Naive thymus-derived CD8-positive, alpha-beta T cell (primary cell): ENCODE data around the gene TRPM2. TPM values are rescaled to one million over a fixed set of nuclear protein-coding genes. Genes with fewer than 3 reads are reported as not detected.

Source experiments
- ATAC-seq, 2 donors: fragments of 150-1000 bp; cut with Tn5 transposase in 1 of 2; sonication (Bioruptor Pico), chemical (Tn5 transposase) in 1 of 2; 1 replicate in 1 of 2; 2 replicates in 1 of 2; pipeline ENCODE4 v1.10.0; 2021; ENCODE audit warnings: mild to moderate bottlenecking in 2 of 2, moderate library complexity in 2 of 2
- POLR2A ChIA-PET: fragments of 350-600 bp; sonication (Branson Sonifier 250); formaldehyde crosslinking; loops from one replicate; lab custom pipeline; 2021; ENCODE audit warnings: antibody characterized with exemption; lab: Charles Lee
- DNase-seq, 10 donors: peaks; one replicate each; pipeline versions ENCODE4 v3.0.0 to v3.0.0-alpha.2; 2020 to 2022
- H3K27ac Mint-ChIP-seq, 10 donors: one replicate each; pipeline ENCODE4 v1.8.0; 2020 to 2022; ENCODE audit warnings: mild to moderate bottlenecking in 10 of 10, mixed read lengths in 10 of 10, moderate library complexity in 4 of 10, inconsistent platforms in 1 of 10
- H3K27me3 Mint-ChIP-seq, 5 donors: one replicate each; pipeline ENCODE4 v1.8.0; 2021 to 2022; ENCODE audit warnings: mixed read lengths in 5 of 5
- H3K36me3 Mint-ChIP-seq, 3 donors: one replicate each; pipeline ENCODE4 v1.8.0; 2020 to 2022; ENCODE audit warnings: mixed read lengths in 3 of 3, mild to moderate bottlenecking in 2 of 3, inconsistent platforms in 1 of 3
- H3K4me1 Mint-ChIP-seq, 4 donors: one replicate each; pipeline ENCODE4 v1.8.0; 2021 to 2022; ENCODE audit warnings: mixed read lengths in 4 of 4
- H3K4me3 Mint-ChIP-seq, 10 donors: one replicate each; pipeline ENCODE4 v1.8.0; 2020 to 2022; ENCODE audit warnings: mild to moderate bottlenecking in 10 of 10, mixed read lengths in 10 of 10, moderate library complexity in 6 of 10, inconsistent platforms in 1 of 10
- H3K9me3 Mint-ChIP-seq, 9 donors: one replicate each; pipeline ENCODE4 v1.8.0; 2020 to 2022; ENCODE audit warnings: mixed read lengths in 9 of 9, mild to moderate bottlenecking in 3 of 9, inconsistent platforms in 1 of 9, moderate library complexity in 1 of 9
- polyA plus RNA-seq, 3 donors: library from polyadenylated mRNA; unstranded; fragments of 300-500 nt; fragmentation: Illumina TruSeq; gene quantifications; one replicate each; pipeline ENCODE4 v1.2.3, GENCODE V29; 2021
- total RNA-seq, 8 experiments: library from RNA in 2 of 8; stranded (reverse) in 2 of 8; gene quantifications; one replicate each; pipeline ENCODE4 v1.2.3 and lab custom pipeline; 2021 to 2026

The TRPM2 gene
- total and polyA plus RNA-seq, 5 experiments from 2014 or later, result 0.20 to 1.2 (median 0.37) TPM

GRCh38 chr21:44450402-44450801, 97.0 kb downstream of the TRPM2 start:
- H3K27me3 Mint-ChIP-seq, result peaks cover 14 to 37% (median 22%) of the 10 kb centered on the region in 5 donors
- no peaks in the 10 kb centered on the region for H3K36me3 Mint-ChIP-seq
- POLR2A ChIA-PET, result interaction anchor here (1.5 kb wide), 1 partner anchor 111 kb away, joined by 3 read pairs; the partner anchor contains the start of gene CFAP410
- H3K27ac Mint-ChIP-seq, result no peak overlapping the region
- peak in 1 of 10 donors; percentile 56 for DNase-seq
- no peak overlapping the region for H3K4me3 Mint-ChIP-seq
- H3K4me1 Mint-ChIP-seq, result peaks cover 0 to 7% (median 2%) of the 10 kb centered on the region in 4 donors
- H3K9me3 Mint-ChIP-seq, result peaks cover 0 to 14% (median 2%) of the 10 kb centered on the region in 9 donors
- ATAC-seq, result no peak

GRCh38 chr21:44450999-44451398, 97.6 kb downstream of the TRPM2 start:
- Mint-ChIP-seq H3K36me3 (no peaks in the 10 kb centered on the region), H3K4me1 (peaks cover 0 to 7% (median 2%) of the 10 kb centered on the region in 4 donors), H3K27ac (peak overlapping the region in 1 of 10 donors; percentile 68), H3K9me3 (peaks cover 0 to 14% (median 2%) of the 10 kb centered on the region in 9 donors), H3K4me3 (no peak overlapping the region), H3K27me3 (peaks cover 14 to 37% (median 22%) of the 10 kb centered on the region in 5 donors)
- POLR2A ChIA-PET, result no interaction called here
- ATAC-seq (no peak), DNase-seq (peak in 1 of 10 donors; percentile 53)

- no peak for DNase-seq
- no peak for ATAC-seq
- Mint-ChIP-seq H3K4me1 (peaks cover 0 to 9% (median 2%) of the 10 kb centered on the region in 4 donors), H3K27ac (no peak overlapping the region), H3K4me3 (no peak overlapping the region), H3K9me3 (peaks cover 0 to 14% (median 2%) of the 10 kb centered on the region in 9 donors), H3K36me3 (no peaks in the 10 kb centered on the region), H3K27me3 (peaks cover 9 to 28% (median 17%) of the 10 kb centered on the region in 5 donors)
- POLR2A ChIA-PET, result no interaction called here
These were observed 99.7 kb downstream of the TRPM2 start for GRCh38 chr21:44453120-44453519.

GRCh38 chr21:44454058-44454457, 100.6 kb downstream of the TRPM2 start:
- Mint-ChIP-seq H3K4me3 (peak overlapping the region; percentile 24 to 84 (median 66)), H3K4me1 (peaks cover 0 to 9% (median 2%) of the 10 kb centered on the region in 4 donors), H3K27ac (peak overlapping the region in 1 of 10 donors; percentile 29), H3K36me3 (no peaks in the 10 kb centered on the region), H3K9me3 (peaks cover 0 to 14% (median 2%) of the 10 kb centered on the region in 9 donors), H3K27me3 (peaks cover 8 to 22% (median 13%) of the 10 kb centered on the region in 5 donors)
- POLR2A ChIA-PET, result no interaction called here
- ATAC-seq (no peak), DNase-seq (peak in 1 of 10 donors; percentile 24)

- peaks cover 5 to 15% (median 8%) of the 10 kb centered on the region in 5 donors for H3K27me3 Mint-ChIP-seq
- peaks cover 0 to 14% (median 2%) of the 10 kb centered on the region in 9 donors for H3K9me3 Mint-ChIP-seq
- peak; percentile 51 to 92 (median 78) for DNase-seq
- H3K27ac Mint-ChIP-seq, result peak within 1 kb of the TSS in 4 of 10 donors; percentile 31 to 84 (median 42)
- peak; percentile 75 to 78 for ATAC-seq
- POLR2A ChIA-PET, result interaction anchor here (0.7 to 1.7 kb wide), 2 partner anchors 121 to 867 kb away, joined by 3 to 4 read pairs; no protein-coding TSS in a partner anchor
- H3K4me3 Mint-ChIP-seq, result peak within 1 kb of the TSS; percentile 66 to 84 (median 76)
- no peaks in the 10 kb centered on the region for H3K36me3 Mint-ChIP-seq
- H3K4me1 Mint-ChIP-seq, result peaks cover 0 to 9% (median 2%) of the 10 kb centered on the region in 4 donors
These were observed 101.5 kb downstream of the TRPM2 start, which contains the start of gene LRRC3 for GRCh38 chr21:44454747-44455523. LRRC3 (plus strand) TSS chr21:44455510; CDS start chr21:44456645, 1,135 bp downstream.

GRCh38 chr21:44455524-44456213, 102.2 kb downstream of the TRPM2 start:
- Mint-ChIP-seq H3K4me1 (peaks cover 0 to 9% (median 3%) of the 10 kb centered on the region in 4 donors), H3K27me3 (peaks cover 4 to 12% (median 7%) of the 10 kb centered on the region in 5 donors), H3K36me3 (no peaks in the 10 kb centered on the region), H3K4me3 (peak overlapping the region; percentile 65 to 83 (median 73)), H3K27ac (no peak overlapping the region), H3K9me3 (peaks cover 0 to 14% (median 2%) of the 10 kb centered on the region in 9 donors)
- DNase-seq, result peak in 4 of 10 donors; percentile 9 to 58 (median 36)
- POLR2A ChIA-PET, result interaction anchor here (0.7 to 1.7 kb wide), 3 partner anchors 117 to 866 kb away, joined by 3 to 4 read pairs (median 3); partner anchors contain the start of gene CFAP410
- peak; percentile 63 to 70 for ATAC-seq

GRCh38 chr21:44456214-44456914, 102.9 kb downstream of the TRPM2 start:
- POLR2A ChIA-PET, result interaction anchor here (1.2 to 1.7 kb wide), 2 partner anchors 117 to 123 kb away, joined by 3 to 4 read pairs; partner anchors contain the start of gene CFAP410
- no peak for ATAC-seq
- peak overlapping the region in 1 of 10 donors; percentile 11 for H3K27ac Mint-ChIP-seq
- peaks cover 0 to 14% (median 2%) of the 10 kb centered on the region in 9 donors for H3K9me3 Mint-ChIP-seq
- H3K4me1 Mint-ChIP-seq, result peaks cover 0 to 9% (median 4%) of the 10 kb centered on the region in 4 donors
- peaks cover 0 to 5% (median 2%) of the 10 kb centered on the region in 5 donors for H3K27me3 Mint-ChIP-seq
- peak in 1 of 10 donors; percentile 61 for DNase-seq
- no peaks in the 10 kb centered on the region for H3K36me3 Mint-ChIP-seq
- peak overlapping the region in 8 of 10 donors; percentile 28 to 80 (median 58) for H3K4me3 Mint-ChIP-seq

- Mint-ChIP-seq H3K27me3 (no peaks in the 10 kb centered on the region), H3K27ac (no peak overlapping the region), H3K9me3 (peaks cover 0 to 12% (median 0%) of the 10 kb centered on the region in 9 donors), H3K4me1 (peaks cover 0 to 9% (median 4%) of the 10 kb centered on the region in 4 donors), H3K4me3 (peak overlapping the region in 9 of 10 donors; percentile 28 to 80 (median 57)), H3K36me3 (no peaks in the 10 kb centered on the region)
- DNase-seq, result peak in 1 of 10 donors; percentile 40
- POLR2A ChIA-PET, result interaction anchor here (1.2 kb wide), 1 partner anchor 118 kb away, joined by 3 read pairs; the partner anchor contains the start of gene CFAP410
- ATAC-seq, result no peak
These were observed 103.7 kb downstream of the TRPM2 start for GRCh38 chr21:44456915-44457736.

GRCh38 chr21:44458971-44459711, 105.7 kb downstream of the TRPM2 start:
- Mint-ChIP-seq H3K27ac (no peak overlapping the region), H3K9me3 (peaks cover 0 to 4% (median 0%) of the 10 kb centered on the region in 9 donors), H3K36me3 (no peaks in the 10 kb centered on the region), H3K4me3 (no peak overlapping the region), H3K27me3 (peaks cover 0 to 2% (median 0%) of the 10 kb centered on the region in 5 donors), H3K4me1 (peaks cover 0 to 8% (median 4%) of the 10 kb centered on the region in 4 donors)
- POLR2A ChIA-PET, result no interaction called here
- DNase-seq, result peak in 1 of 10 donors; percentile 59
- ATAC-seq, result no peak

GRCh38 chr21:44459712-44460440, 106.5 kb downstream of the TRPM2 start:
- peaks cover 0 to 2% (median 0%) of the 10 kb centered on the region in 5 donors for H3K27me3 Mint-ChIP-seq
- no peaks in the 10 kb centered on the region for H3K36me3 Mint-ChIP-seq
- H3K27ac Mint-ChIP-seq, result peak overlapping the region in 2 of 10 donors; percentile 4 to 67
- H3K4me1 Mint-ChIP-seq, result peaks cover 0 to 4% (median under 1%) of the 10 kb centered on the region in 4 donors
- H3K9me3 Mint-ChIP-seq, result peaks cover 0 to 2% (median 0%) of the 10 kb centered on the region in 9 donors
- DNase-seq (peak in 1 of 10 donors; percentile 48), ATAC-seq (no peak)
- POLR2A ChIA-PET, result no interaction called here
- H3K4me3 Mint-ChIP-seq, result no peak overlapping the region
